Stimulated activated CD4-positive, alpha-beta T cell treated with anti-CD3 and anti-CD28 coated beads, TNF-alpha, amount 100 ng/mL, for 4 hours (primary cell): ENCODE measurements around the gene PRM1.

Source experiments
- DNase-seq, 3 experiments: peaks; one replicate each; pipeline ENCODE4 v3.0.0-alpha.2; 2020; ENCODE audit warnings: low read depth in 3 of 3

The PRM1 gene, protein sequence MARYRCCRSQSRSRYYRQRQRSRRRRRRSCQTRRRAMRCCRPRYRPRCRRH

DNA sequence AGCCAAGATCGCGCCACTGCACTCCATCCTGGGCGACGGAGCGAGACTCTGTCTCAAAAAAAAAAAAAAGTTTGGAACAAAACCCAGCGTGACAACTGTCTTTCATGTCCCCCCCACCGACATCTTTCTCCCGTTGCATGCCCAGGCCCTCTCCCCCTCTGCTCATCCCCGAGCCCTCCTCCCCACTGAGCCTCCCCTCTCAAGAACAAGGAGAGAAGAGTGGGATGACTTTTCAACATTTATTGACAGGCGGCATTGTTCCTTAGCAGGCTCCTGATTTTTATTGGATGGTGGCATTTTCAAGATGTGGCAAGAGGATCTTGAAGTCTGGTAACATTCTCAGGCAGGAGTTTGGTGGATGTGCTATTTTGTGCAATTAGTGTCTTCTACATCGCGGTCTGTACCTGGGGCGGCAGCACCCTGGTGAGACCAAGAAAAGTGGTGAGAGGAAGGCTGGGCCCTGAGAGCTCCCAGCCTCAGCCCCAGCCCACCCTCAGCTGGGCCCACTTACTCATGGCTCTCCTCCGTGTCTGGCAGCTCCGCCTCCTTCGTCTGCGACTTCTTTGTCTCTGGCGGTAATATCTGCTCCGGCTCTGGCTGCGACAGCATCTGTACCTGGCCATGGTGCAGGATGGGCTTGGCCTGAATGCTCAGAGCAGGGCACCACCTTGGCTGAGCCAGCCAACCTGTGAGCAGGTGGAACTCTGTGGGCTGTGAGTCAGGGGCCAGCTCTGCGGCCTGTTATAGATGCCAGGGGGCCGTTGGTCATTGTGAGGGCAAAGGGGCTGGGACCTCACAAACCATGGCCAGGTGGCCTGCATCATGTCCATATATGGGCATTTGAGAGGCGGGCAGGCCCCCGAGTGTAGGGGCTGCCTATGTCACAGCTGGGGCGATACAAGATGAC is at the start of gene PRM1:
TSS of gene PRM1 (minus strand) at position 715 of the 907 bp plus-strand sequence. CDS start at position 623, 92 bp downstream.
- DNase-seq = no peak

DNA sequence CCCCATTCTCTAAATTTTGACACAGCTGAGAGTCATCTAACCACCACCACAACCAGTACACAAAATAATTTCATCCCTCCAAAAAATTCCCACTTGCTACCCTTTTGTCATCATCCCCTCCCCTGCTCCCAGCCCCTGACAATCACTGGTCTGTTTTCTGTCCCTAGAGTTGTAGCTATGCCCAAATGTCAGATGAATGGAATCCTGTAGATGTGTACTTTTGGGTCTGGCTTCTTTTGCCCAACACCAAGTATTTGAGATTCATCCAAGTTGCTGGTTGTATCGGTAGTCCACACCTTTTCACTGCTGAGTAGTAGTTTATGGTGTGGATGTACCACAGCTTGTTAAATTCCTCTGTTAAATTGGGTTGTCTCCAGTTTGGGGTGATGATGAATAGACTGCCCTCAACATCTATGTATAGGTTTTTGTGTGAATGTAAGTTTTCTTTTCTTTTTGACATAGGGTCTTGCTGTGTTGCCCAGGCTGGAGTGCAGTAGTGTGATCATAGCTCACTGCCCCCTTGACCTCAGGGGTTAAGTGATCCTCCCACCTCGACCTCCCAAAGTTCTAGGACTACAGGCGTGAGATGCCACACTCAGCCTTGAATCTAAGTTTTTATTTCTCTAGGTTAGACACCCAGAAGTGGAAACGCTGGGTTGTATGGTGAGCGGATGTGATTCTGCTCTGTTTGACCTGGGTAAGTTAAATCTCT is 49.6 kb upstream of the PRM1 start:
- DNase-seq = no peak

DNA sequence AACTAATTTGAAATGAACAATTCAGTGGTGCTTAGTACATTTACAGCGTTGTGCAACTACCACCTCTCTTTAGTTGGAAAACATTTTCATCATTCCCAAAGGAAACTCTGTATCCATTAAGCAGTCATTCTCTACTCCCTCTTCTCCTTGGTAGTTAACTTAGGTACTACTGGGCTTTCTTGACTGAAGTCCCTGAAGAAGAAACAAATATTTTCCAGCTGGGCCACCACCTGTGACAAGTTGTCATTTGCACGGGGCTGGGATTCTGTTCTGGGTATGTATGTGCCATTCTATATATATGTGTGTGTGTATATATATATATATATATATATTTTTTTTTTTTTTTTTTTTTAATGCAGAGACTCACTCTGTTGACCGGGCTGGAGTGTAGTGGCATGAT is 48.8 kb upstream of the PRM1 start:
- DNase-seq = no peak

DNA sequence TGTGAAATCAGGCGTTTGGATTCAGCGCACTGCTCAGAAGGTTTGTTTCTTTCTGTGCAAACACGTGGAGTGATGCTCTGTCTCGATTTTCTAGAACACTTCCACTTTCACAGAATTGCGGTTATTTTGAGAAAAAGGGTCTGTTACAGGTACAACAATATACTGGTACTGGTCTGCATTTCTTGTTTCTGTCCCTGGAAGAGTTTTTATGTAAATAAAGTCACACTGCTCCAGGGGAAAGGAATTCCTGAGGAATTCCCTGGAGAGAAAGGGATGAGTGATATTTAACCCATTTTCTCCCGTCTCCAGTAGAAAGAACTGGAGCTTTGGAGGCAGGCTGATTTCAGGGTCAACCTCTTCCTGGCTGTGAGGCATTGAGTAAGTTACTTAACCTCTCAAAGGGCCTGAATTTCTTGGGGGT is 48.0 kb upstream of the PRM1 start:
- DNase-seq = no peak

DNA sequence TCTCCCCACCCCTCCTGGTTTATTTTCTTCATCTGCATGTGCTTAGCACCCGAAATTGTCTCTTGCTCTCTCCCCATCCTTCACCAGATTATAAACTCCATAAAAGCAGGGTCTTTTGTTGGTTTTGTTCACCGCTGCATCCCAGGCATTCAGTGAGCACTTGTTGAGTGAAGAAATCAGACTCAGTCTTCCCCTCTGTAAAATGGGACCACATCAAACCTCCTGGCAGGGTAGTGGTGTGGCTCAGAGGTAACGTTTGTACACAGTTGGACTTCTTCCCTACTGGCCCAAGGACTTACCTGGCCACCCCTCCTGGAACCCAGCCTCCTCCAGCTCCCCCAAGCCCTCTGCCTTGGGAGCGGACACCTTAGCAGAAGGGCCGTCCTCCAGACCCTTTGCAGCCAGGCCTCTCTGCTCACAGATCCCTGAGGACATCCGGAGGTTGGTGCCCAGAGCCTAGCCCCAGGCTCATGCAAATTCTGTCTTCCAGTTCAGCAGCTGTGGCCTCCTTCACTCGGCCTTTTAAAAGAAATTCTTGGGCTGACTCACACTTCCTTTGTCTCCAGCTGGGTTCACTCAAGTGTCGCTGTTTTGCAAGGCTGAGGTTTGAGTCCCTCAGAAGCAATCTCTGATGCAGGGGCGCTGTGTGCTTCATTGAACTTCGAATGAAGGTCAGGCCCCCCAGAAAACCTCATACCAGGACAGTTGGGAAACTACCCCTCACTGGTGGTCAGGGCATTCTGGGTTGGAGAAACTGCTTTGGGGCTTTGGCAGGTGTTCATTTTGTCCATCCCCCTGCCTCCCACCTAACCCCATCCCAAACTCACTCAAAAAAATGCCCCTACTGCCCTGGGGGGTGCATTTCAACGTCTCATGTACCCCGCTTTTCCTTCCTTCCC is 47.3 kb upstream of the PRM1 start:
- peak in 2 of 3 experiments; percentile 21 to 36 for DNase-seq

DNA sequence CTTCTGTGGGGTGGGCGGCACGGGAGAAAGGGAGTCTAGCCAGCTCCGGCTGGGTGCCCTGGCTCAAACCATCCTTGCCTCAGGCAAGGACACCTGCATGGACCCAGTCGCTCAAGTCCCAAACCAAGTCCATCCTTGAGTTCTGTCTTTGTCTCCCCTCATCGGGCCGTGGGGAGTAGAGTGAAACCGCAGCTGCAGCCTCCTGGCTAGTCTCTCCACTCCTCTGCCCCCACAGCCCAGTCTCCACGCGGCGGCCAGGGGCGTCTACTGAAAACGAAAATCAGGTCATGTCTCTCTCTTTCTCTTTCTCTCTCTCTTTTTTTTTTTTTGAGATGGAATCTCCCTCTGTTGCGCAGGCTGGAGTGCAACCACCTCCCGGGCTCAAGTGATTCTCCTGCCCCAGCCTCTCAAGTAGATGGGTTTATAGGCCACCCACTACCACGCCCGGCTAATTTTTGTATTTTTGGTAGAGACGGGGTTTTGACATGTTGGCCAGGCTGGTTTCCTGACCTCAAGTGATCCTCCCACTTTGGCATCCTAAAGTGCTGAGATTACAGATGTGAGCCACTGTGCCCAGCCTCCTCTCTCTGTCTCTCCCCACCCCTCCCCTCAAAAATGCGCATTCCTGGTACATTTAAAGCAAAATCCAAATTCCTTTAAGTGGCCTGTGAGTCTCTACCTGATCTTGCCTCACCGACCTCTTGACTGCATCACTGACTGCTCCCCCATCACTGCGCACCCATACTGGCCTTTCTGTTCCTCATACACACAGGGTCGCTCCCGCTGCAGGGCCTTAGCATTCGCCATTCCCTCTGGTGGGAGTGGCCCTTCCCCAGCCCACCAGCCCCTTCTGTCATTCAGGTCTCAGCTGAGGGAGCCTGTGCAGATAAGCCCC is 46.4 kb upstream of the PRM1 start:
- no peak for DNase-seq

DNA sequence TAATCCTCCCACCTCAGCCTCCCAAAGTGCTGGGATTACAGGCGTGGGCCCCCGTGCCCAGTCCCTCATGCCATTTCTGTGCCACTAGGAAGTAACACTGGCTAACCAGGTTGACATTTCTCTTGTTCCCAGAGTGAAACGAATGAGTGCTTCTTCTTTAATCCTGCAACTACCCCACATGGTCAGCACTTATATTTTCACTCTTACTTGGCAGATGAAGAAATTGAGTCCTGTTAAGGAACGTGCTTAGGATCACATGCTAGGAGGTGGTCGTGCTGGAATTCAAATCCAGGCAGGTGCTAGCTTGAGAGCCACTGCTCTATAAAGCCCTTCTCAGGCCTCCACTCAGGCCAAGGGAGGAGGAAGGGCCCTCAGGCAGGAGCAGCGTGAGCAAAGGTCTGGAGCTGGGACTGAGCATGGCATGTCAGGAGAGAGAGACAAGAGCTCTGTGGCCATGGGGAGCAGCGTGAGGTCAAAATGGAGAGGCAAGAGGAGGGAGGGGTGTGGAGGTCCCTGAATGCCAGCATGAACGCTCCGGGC is 45.7 kb upstream of the PRM1 start:
- DNase-seq = no peak

DNA sequence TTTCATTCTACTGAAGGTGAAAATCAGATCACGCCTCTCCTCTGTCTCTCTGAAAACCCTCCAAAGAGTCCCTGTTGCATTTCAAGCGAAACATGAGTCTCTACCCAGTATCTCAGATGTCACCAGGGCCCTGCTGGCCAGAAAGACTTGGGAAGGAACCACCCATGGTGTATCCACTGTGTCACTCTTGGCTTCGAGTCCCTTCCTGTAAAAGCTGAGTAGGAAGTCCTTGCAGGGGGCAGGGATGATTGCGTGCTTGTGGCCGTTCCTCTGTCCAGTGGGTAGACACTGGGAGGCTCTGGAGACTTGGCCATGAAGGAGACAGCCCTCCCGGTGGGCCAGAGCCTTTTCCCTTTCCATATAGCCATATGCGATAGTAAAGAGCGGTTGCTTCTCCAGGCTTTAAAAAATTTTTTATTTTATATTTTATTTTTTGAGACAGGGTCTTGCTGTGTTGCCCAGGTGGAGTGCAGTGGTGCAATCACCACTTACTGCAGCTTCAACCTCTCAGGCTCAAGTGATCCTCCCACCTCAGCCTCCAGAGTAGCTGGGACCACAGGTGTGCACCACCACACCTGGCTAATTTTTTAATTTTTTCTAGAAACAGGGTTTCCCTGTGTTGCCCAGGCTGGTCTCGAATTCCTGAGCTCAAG is 45.1 kb upstream of the PRM1 start:
- DNase-seq = no peak

DNA sequence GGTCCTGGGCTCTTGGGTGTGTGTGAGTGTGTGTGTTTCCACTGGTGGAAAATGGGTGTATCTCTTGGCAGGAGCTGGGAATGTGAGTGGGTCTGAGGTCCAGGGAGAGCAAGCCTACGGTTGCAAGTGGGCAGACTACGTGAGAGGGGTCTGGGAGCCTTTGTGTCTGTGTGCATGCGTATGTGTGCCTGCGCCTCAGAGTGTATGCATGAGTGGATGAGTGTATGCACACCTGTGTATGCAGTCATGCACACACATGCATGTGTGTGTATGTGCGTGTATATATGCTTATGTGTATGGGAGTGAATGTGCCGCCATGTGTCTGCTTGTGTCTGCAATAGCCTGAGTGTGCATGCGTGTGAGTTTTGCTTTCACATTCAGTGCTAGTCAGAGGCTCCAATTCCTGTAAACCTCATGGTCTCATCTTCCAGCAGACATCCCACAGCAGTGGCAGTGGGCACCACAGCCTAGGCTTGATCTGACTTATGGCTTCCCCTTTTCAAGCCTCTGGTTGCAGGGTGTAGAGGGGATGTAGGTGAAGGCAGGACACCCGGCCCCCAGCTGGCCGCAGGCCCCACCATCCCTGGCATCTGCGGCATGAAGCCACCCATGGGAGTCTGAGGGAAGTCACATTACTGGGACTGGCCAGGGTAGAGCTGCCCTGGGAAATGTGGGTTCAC is 44.4 kb upstream of the PRM1 start:
- no peak for DNase-seq

DNA sequence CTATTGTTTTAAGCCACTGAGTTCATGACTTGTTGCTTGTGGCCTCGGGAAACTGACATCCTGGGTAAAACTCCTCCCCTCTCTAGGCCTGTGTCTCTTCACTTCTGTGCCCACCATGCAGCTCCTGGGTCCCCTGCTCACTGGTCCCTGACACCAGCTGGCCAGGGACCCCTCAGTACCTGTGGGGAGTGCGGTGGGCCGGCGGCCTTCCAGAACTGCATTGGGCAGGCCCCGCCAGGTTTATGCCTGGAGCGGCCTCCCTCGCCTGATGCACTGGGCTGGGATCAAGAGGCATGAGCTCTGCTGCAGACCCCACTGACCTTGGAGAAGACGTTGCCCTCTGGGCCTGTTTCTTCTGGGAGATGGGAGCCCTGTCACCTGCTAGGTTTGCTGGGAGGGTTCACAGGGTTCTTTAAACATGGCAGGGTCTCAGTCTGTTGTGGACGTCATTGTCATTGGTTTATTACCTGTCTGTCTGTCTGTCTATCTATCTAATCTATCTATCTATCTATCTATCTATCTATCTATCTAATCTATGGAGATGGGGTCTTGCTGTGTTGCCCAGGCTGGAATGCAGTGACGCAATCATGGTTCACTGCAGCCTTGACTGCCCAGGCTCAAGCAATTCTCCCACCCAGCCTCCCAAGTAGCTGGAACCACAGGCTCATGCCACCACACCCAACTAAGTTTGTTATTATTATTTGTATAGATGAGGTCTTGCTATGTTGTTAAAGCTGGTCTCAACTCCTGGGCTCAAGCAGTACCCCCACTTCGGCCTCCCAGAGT is 42.6 kb upstream of the PRM1 start:
- DNase-seq = no peak

DNA sequence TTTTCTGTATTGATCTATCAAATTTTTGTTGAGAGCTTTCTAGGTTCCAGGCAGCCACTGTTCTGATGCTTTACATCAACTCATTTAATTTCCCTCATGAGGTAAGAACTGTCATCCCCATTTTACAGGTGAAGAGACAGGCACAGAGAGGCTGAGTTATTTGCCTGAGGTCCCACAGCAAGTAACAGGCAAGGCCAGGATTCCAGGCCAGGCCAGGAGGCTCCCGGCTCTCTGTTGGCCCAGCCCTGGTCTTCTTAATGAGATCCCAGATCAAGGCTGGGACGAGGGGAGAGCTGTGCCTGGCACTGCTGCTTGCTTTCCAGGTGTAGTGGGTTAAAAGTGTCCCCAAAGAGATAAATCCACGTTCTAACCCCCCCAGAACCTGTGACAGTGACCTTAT is 41.7 kb upstream of the PRM1 start:
- no peak for DNase-seq

DNA sequence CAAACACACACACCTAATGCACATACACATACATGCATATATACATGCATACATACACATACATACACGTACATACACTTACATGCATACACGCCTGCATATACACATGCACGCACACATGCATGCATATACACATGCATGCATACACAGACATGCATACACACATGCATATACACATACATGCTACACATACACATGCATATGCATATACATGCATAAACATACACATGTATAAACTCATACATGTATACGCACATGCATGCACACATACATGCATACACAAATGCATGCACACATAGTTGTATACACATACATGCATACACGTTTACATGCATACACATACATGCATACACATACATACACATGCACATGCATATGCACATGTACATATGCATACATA is 40.5 kb upstream of the PRM1 start:
- no peak for DNase-seq

DNA sequence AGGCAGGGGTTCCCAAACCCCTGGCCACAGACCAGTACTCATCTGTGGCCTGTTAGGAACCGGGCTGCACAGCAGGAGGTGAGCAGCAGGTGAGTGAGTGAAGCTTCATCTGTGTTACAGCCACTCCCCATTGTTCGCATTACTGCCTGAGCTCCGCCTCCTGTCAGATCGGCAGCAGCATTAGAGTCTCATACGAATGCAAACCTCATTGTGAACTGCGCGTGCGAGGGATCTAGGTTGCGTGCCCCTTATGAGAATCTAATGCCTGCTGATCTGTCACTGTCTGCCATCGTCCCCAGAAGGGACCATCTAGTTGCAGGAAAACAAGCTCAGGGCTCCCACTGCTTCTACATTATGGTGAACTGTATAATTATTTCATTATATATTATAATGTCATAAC is 39.0 kb upstream of the PRM1 start:
- DNase-seq = no peak

DNA sequence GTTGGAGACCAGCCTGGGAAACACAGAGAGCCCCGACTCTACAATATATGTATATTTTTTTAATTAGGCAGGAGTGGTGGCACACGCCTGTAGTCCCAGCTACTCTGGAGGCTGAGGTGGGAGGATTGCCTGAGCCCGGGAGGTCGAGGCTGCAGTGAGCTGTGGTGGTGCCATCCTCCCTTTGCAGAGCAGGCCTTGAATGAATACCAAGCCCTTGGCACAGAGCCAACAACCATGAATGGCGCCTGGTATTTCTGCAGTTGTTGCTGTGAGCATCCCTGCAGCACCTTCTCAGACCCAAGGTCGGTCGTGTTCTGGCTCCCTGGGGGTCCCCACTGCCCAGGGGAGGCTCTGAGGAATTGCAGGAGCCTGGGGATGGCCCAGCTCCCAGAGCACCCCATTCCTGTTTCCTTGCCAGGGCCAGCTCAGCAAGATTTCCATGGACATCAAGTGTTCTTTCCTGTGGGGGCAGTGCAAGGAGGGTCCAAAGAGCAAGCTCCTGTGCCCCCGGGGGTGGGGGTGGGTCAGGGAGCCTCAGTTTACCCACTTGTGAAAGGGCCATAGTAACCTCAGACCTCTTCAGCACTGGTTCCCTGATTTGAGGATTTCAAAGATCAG is 38.5 kb upstream of the PRM1 start:
- DNase-seq = no peak

DNA sequence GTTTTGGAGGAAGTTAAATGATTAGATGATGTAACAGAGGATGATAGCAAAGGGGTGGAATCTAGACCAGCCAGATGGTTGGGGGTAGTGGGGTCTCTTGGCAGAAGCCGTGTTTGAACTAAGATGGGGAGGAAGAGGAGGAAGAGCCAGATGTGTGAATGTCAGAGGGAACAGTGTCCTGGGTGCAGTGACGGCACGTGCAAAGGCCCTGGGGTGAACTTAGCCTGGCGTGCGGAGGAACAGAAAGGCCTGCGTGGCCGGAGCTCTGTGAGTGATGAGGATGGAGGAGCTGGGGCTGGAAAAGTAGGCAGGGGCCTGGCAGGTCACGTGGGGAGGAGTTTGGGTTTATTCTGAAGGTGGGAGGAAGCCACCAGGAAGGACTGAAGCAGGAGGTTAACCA is 37.7 kb upstream of the PRM1 start:
- no peak for DNase-seq

DNA sequence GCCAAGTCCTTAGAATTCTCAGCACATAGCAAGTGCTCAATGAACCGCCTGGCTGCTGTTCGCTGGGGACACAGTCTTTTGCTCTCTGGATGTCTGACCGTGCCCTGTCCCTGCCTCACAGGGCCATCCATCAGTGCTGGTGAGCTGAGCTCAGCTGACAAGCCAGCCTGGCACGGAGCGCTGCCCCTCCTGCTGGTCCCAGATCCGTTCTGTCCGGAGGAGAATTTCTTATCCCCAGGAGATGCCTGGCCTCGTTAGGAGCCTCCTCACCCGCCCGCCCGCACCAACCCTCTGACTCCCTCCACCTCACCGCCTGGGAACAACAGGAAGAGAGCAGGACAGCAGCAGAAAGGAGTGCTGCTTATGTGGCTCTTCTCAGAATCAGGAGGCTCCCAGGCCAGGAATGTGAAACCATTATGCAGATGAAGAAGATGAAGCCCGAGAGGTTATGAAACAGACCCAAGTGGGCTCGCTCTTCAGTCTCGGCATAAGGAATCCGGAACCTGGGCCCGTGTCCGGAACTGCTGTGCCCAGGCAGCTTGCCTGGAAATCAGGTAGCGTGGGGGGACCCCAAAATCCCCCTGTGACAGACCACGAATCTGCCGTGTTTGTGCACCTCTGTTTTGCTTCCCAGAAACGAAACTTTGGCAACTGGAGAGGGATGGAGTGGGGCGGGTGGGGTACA is 35.3 kb upstream of the PRM1 start:
- no peak for DNase-seq

DNA sequence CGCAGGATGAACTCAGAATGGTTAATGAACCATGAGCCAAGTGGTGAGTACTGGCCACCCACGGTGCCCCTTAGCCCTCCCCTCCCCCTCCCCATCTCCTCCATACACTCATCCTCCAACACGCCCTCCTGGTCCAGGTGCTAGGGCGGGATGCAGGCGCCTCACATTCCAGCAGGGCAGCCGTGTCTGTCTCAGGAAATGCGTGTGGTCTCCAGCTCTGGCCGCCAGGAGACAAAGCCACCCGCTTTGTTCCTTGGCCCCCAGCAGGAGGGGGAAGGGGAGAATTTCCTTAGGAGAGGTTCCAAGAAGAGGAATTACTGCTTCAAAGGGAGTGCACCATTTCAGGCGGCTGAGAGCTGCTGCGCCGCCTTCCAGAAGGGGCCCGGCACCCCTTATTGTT is 34.4 kb upstream of the PRM1 start:
- DNase-seq = no peak
